IMR-90 (cell line): ENCODE results near the gene C19orf47.

Experiments used
- FOS ChIP-seq: fragments of 150-350 bp; IDR thresholded peaks from 2 replicates; pipeline ENCODE4 v1.6.1; 2016; ENCODE audit warnings: low read depth, low read length
- NFE2L2 ChIP-seq: fragments of 150-350 bp; IDR thresholded peaks from 2 replicates; pipeline ENCODE4 v1.6.1; 2016; ENCODE audit warnings: low read depth, mild to moderate bottlenecking, low read length
- POLR2A ChIP-seq: IDR thresholded peaks from 2 replicates; pipeline ENCODE4 v1.6.1; 2012; ENCODE audit warnings: mild to moderate bottlenecking, low read depth, low read length
- TF ChIP-seq, protein P1 (sequence below): conservative IDR thresholded peaks from 2 replicates; pipeline ENCODE4 v1.5.1; 2012; ENCODE audit warnings: mild to moderate bottlenecking, low read depth, low read length, improper control_type of control experiment

DNA sequence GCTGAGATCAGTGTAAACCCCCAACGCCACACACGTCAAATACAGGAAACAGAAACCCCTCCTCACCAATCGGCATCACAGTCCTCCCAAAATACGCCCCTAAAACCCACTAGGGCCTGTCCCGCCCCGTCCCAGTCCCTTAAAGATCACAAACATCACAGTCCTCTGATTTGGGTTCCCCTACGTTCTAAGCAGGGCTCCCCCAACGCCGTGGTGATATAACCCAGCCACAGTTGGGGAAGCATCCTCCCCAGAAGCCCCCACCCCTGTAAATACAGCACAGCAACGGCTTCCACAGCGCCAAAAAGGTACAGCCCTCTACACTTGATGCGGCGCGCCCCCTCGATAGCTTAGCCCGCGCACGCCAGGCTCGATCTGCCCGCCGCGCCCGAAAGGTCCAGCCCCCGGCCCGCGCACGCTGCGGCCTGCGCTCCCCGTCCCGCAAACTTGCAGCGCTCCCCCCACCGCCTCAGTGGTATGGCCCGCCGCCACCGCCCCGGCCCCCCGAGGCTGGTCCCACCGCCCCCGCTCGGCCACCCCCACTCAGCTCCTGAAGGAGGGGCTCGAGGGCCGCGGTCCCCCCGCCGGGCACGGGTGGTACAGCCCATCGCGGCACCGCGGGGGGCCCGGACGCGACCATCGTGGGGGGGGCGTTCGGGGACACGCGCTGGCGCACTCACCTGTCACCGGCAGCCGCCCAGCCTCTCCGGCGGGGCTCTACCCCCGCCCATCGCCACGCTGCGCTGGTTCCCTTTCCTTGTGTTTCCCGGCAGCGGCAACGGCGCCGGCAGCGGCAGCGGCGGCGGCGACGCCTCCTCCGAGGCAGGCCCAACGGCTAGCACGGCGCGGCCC is 63.5 kb downstream of the C19orf47 start, which contains the start of gene AKT2:
- TF ChIP-seq POLR2A (peak; percentile 48; the same call in 1 of the 2 replicates), FOS (no peak), NFE2L2 (no peak)
- TF ChIP-seq, protein P1, sequence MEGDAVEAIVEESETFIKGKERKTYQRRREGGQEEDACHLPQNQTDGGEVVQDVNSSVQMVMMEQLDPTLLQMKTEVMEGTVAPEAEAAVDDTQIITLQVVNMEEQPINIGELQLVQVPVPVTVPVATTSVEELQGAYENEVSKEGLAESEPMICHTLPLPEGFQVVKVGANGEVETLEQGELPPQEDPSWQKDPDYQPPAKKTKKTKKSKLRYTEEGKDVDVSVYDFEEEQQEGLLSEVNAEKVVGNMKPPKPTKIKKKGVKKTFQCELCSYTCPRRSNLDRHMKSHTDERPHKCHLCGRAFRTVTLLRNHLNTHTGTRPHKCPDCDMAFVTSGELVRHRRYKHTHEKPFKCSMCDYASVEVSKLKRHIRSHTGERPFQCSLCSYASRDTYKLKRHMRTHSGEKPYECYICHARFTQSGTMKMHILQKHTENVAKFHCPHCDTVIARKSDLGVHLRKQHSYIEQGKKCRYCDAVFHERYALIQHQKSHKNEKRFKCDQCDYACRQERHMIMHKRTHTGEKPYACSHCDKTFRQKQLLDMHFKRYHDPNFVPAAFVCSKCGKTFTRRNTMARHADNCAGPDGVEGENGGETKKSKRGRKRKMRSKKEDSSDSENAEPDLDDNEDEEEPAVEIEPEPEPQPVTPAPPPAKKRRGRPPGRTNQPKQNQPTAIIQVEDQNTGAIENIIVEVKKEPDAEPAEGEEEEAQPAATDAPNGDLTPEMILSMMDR, result no peak
